Nephron (organoid): ENCODE data around the gene FCRL6.

Experiments used
- H3K27ac Mint-ChIP-seq, 3 experiments: 2 replicates each; pipeline ENCODE4 v1.8.0; 2020; ENCODE audit warnings: mixed read lengths in 3 of 3, mild to moderate bottlenecking in 2 of 3, moderate library complexity in 1 of 3
- H3K27me3 Mint-ChIP-seq: 2 replicates; pipeline ENCODE4 v1.8.0; 2021; ENCODE audit warnings: low read depth, mild to moderate bottlenecking, moderate library complexity, mixed read lengths
- H3K36me3 Mint-ChIP-seq: 2 replicates; pipeline ENCODE4 v1.8.0; 2020; ENCODE audit warnings: low read depth, mixed read lengths
- H3K4me1 Mint-ChIP-seq: 2 replicates; pipeline ENCODE4 v1.8.0; 2020; ENCODE audit warnings: mixed read lengths
- H3K4me3 Mint-ChIP-seq, 3 experiments: 2 replicates each; pipeline ENCODE4 v1.8.0; 2020; ENCODE audit warnings: mild to moderate bottlenecking in 3 of 3, mixed read lengths in 3 of 3, moderate library complexity in 2 of 3
- H3K9me3 Mint-ChIP-seq: 2 replicates; pipeline ENCODE4 v1.8.0; 2020; ENCODE audit warnings: mixed read lengths
- CTCF ChIP-seq, 3 experiments: fragments of 200-600 bp; sonication (generic); IDR thresholded peaks; one replicate each; pipeline ENCODE4 v1.5.0; 2021; ENCODE audit warnings: antibody characterized with exemption in 3 of 3; ENCODE audit not compliant: unreplicated experiment in 3 of 3

Gene FCRL6

GRCh38 chr1:159799446-159799985 lies 2.6 kb upstream of the FCRL6 start:
- Mint-ChIP-seq H3K36me3 (no peaks in the 10 kb centered on the region), H3K27ac (no peak overlapping the region)

GRCh38 chr1:159800177-159800930 lies 1.8 kb upstream of the FCRL6 start:
- TF ChIP-seq CTCF (IDR thresholded peaks at IDR 0.05; ENCODE audit: unreplicated experiment in 3 of 3): no peak
- H3K9me3 Mint-ChIP-seq: no peaks in the 10 kb centered on the region
- peaks cover 37% of the 10 kb centered on the region for H3K27me3 Mint-ChIP-seq
- H3K36me3 Mint-ChIP-seq: no peaks in the 10 kb centered on the region
- no peak overlapping the region for H3K27ac Mint-ChIP-seq
- H3K4me3 Mint-ChIP-seq: no peak overlapping the region
- no peaks in the 10 kb centered on the region for H3K4me1 Mint-ChIP-seq

More at GRCh38 chr1:159799446-159799985, 2.6 kb upstream of the FCRL6 start:
- H3K9me3 Mint-ChIP-seq: no peaks in the 10 kb centered on the region
- H3K4me1 Mint-ChIP-seq: no peaks in the 10 kb centered on the region
- no peak overlapping the region for H3K4me3 Mint-ChIP-seq
- no peak for TF ChIP-seq CTCF (IDR thresholded peaks at IDR 0.05; ENCODE audit: unreplicated experiment in 3 of 3)
- H3K27me3 Mint-ChIP-seq: peaks cover 32% of the 10 kb centered on the region

- no peak for TF ChIP-seq CTCF (IDR thresholded peaks at IDR 0.05; ENCODE audit: unreplicated experiment in 3 of 3)
- Mint-ChIP-seq H3K4me3 (no peak overlapping the region), H3K36me3 (no peaks in the 10 kb centered on the region), H3K9me3 (no peaks in the 10 kb centered on the region), H3K27me3 (peaks cover 30% of the 10 kb centered on the region), H3K4me1 (no peaks in the 10 kb centered on the region), H3K27ac (no peak overlapping the region)
Measured at GRCh38 chr1:159803956-159804689, 2.0 kb downstream of the FCRL6 start.

GRCh38 chr1:159804924-159805323 lies 2.8 kb downstream of the FCRL6 start:
- peaks cover 30% of the 10 kb centered on the region for H3K27me3 Mint-ChIP-seq
- no peaks in the 10 kb centered on the region for H3K36me3 Mint-ChIP-seq
- no peak for TF ChIP-seq CTCF (IDR thresholded peaks at IDR 0.05; ENCODE audit: unreplicated experiment in 3 of 3)
- H3K9me3 Mint-ChIP-seq: no peaks in the 10 kb centered on the region
- no peak overlapping the region for H3K4me3 Mint-ChIP-seq
- H3K4me1 Mint-ChIP-seq: no peaks in the 10 kb centered on the region
- H3K27ac Mint-ChIP-seq: no peak overlapping the region

GRCh38 chr1:159815926-159816325 lies 13.8 kb downstream of the FCRL6 start:
- Mint-ChIP-seq H3K9me3 (no peaks in the 10 kb centered on the region), H3K4me3 (no peak overlapping the region), H3K27ac (no peak overlapping the region), H3K36me3 (no peaks in the 10 kb centered on the region), H3K27me3 (peaks cover 19% of the 10 kb centered on the region), H3K4me1 (no peaks in the 10 kb centered on the region)
- TF ChIP-seq CTCF (IDR thresholded peaks at IDR 0.05; ENCODE audit: unreplicated experiment in 3 of 3): no peak
